ENCODE measurements around the gene ZNF618.

The ZNF618 gene

GRCh38 chr9:114088571-114089170, 212.6 kb downstream of the ZNF618 start:
- no peak for DNase-seq

- no peak for DNase-seq
Observed at GRCh38 chr9:114089206-114089840, 213.2 kb downstream of the ZNF618 start.

- DNase-seq: no peak
Observed at GRCh38 chr9:114090798-114091197, 214.7 kb downstream of the ZNF618 start.

GRCh38 chr9:114091711-114092110, 215.6 kb downstream of the ZNF618 start:
- DNase-seq: no peak

GRCh38 chr9:114092336-114092735, 216.2 kb downstream of the ZNF618 start:
- DNase-seq: no peak

GRCh38 chr9:114093031-114093471, 216.9 kb downstream of the ZNF618 start:
- DNase-seq: no peak

- no peak for DNase-seq
Observed at GRCh38 chr9:114093761-114094505, 217.8 kb downstream of the ZNF618 start.

GRCh38 chr9:114094971-114095370, 218.9 kb downstream of the ZNF618 start:
- DNase-seq: no peak

- no peak for DNase-seq
Observed at GRCh38 chr9:114096041-114096511, 220.0 kb downstream of the ZNF618 start.

- DNase-seq: no peak
Observed at GRCh38 chr9:114096866-114097612, 220.9 kb downstream of the ZNF618 start.

GRCh38 chr9:114097613-114098020, 221.5 kb downstream of the ZNF618 start:
- no peak for DNase-seq

- no peak for DNase-seq
Observed at GRCh38 chr9:114098021-114098935, 222.2 kb downstream of the ZNF618 start.

GRCh38 chr9:114098936-114099668, 223.0 kb downstream of the ZNF618 start, which contains the start of gene KIF12:
Gene KIF12, minus strand, starts transcription at chr9:114099292. Its CDS starts 16 bp downstream, at chr9:114099276.
- DNase-seq: no peak

GRCh38 chr9:114099669-114100270, 223.7 kb downstream of the ZNF618 start:
- no peak for DNase-seq

- no peak for DNase-seq
Observed at GRCh38 chr9:114100536-114100935, 224.4 kb downstream of the ZNF618 start.

GRCh38 chr9:114102484-114102883, 226.4 kb downstream of the ZNF618 start:
- DNase-seq: no peak

GRCh38 chr9:114105236-114105635, 229.1 kb downstream of the ZNF618 start:
- no peak for DNase-seq

Measured in NK-92 treated with Interleukin-12 subunit alpha and Interleukin-12 subunit beta, amount 100 ng/mL, for 24 hours (cell line).